ENCODE data around the gene GNAS.

DNA sequence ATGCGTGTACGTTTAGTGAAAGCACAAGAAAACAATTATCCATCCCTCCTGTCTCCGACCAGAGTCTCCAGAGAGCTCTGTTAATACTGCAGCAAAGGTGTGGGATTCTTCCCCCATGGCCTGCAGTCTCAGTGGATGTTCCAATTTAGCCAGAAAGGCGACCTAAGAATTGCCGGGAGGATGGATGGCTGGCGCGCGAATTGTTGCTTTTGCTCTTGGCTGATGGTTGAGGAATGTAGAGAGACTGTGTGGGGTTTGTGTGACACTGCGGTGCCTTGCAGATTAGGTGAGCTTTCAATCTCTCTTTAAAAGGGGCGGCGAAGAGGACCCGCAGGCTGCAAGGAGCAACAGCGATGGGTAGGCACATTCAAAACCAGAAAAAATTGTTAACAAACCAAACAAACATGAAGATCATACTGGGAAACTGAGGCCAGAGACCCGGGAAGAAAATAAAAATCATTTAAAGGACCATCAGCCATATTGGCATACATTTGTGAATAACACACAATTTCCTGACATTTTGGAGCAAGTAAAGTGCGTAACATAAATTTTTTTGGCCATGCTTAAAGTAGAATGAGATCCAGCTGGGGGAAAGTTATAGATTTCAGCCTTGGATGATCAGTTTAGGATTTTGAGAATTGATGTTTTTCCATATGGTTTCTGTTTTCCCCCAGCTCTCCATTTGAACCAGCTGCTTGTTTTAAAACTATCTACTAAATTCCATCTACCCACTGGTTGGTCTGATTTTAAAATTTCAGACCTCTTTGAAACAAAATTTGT is 46.3 kb downstream of the GNAS start:
- TF ChIP-seq SUZ12 (IDR thresholded peaks at IDR 0.05; ENCODE audit: extremely low read depth, insufficient read depth, insufficient read length) (no peak), ZNF274 (IDR thresholded peaks at IDR 0.05; ENCODE audit: low read depth, low read length) (no peak), YY1 (IDR thresholded peaks at IDR 0.05; ENCODE audit: insufficient read depth, insufficient read length) (no peak)

All from NT2/D1 (cell line).